Thoracic aorta (tissue), 2 donors: Measurements from ENCODE around the gene WHRN. TPM values are rescaled to one million over a fixed set of nuclear protein-coding genes. Genes with fewer than 3 reads are reported as not detected.

ENCODE experiments used
- ATAC-seq: fragments of 150-250 bp; one replicate; pipeline ENCODE4 v1.8.0; 2017; ENCODE audit warnings: low read depth; ENCODE audit not compliant: insufficient number of reproducible peaks, low FRiP score
- DNase-seq: peaks from one replicate; pipeline ENCODE4 v3.0.0-alpha.2; 2020; ENCODE audit warnings: low spot score
- H3K27ac ChIP-seq, 2 donors: fragments of 200-600 bp; sonication (generic); 1 replicate in 1 of 2; 2 replicates in 1 of 2; pipeline ENCODE4 v1.5.1; 2016; ENCODE audit warnings: mild to moderate bottlenecking in 2 of 2, moderate library complexity in 2 of 2
- H3K27me3 ChIP-seq: fragments of 200-600 bp; sonication (generic); replicated peaks from 2 replicates; pipeline ENCODE4 v1.6.0; 2016; ENCODE audit warnings: mild to moderate bottlenecking; ENCODE audit not compliant: insufficient read depth
- H3K36me3 ChIP-seq: fragments of 200-600 bp; sonication (generic); one replicate; pipeline ENCODE4 v1.5.1; 2016
- H3K4me1 ChIP-seq, 2 donors: fragments of 200-600 bp; sonication (generic); 1 replicate in 1 of 2; 2 replicates in 1 of 2; pipeline versions ENCODE4 v1.5.1 to v1.6.0; 2016; ENCODE audit warnings: low read depth in 2 of 2, mild to moderate bottlenecking in 1 of 2; ENCODE audit not compliant: control insufficient read depth in 1 of 2
- H3K4me3 ChIP-seq: fragments of 200-600 bp; sonication (generic); 2 replicates; pipeline ENCODE4 v1.5.1; 2016; ENCODE audit warnings: mild to moderate bottlenecking
- H3K9me3 ChIP-seq: fragments of 200-600 bp; sonication (generic); 2 replicates; pipeline ENCODE4 v1.5.1; 2016
- CTCF ChIP-seq: fragments of 200-600 bp; sonication (generic); IDR thresholded peaks from one replicate; pipeline ENCODE4 v1.5.1; 2019; ENCODE audit warnings: antibody characterized with exemption
- total RNA-seq, 2 donors: library from RNA; depleted of rRNA; stranded (reverse); fragments of >200 nt; gene quantifications; one replicate each; pipeline versions ENCODE4 v1.1.0 to v1.2.3, GENCODE V29; 2016

Gene WHRN
- total RNA-seq, 2 donors from 2014 or later, result 4.1 to 5.1 TPM

- ATAC-seq (no peak), DNase-seq (no peak)
- peak overlapping the region; percentile 90 for H3K4me3 ChIP-seq
- H3K27me3 ChIP-seq, result no peaks in the 10 kb centered on the region
- H3K36me3 ChIP-seq, result no peaks in the 10 kb centered on the region
- no peak for TF ChIP-seq CTCF
- no peaks in the 10 kb centered on the region for H3K9me3 ChIP-seq
- peaks cover 15 to 63% of the 10 kb centered on the region in 2 donors for H3K4me1 ChIP-seq
- peak overlapping the region; percentile 73 to 84 for H3K27ac ChIP-seq
Measured at GRCh38 chr9:114396558-114397218, 108.6 kb downstream of the WHRN start.

GRCh38 chr9:114395768-114396167 is 109.5 kb downstream of the WHRN start:
- H3K27ac ChIP-seq, result peak overlapping the region; percentile 71 to 84
- TF ChIP-seq CTCF, result no peak
- no peaks in the 10 kb centered on the region for H3K36me3 ChIP-seq
- no peaks in the 10 kb centered on the region for H3K27me3 ChIP-seq
- H3K9me3 ChIP-seq, result no peaks in the 10 kb centered on the region
- no peak for ATAC-seq
- peaks cover 15 to 63% of the 10 kb centered on the region in 2 donors for H3K4me1 ChIP-seq
- H3K4me3 ChIP-seq, result no peak overlapping the region
- no peak for DNase-seq

GRCh38 chr9:114395334-114395617 is 110.0 kb downstream of the WHRN start:
- H3K9me3 ChIP-seq, result no peaks in the 10 kb centered on the region

GRCh38 chr9:114394523-114395333 is 110.5 kb downstream of the WHRN start:
- Histone ChIP-seq H3K4me1 (peaks cover 24 to 74% of the 10 kb centered on the region in 2 donors), H3K4me3 (no peak overlapping the region), H3K9me3 (no peaks in the 10 kb centered on the region), H3K27me3 (no peaks in the 10 kb centered on the region), H3K27ac (peak overlapping the region; percentile 71 to 84), H3K36me3 (no peaks in the 10 kb centered on the region)
- TF ChIP-seq CTCF, result no peak
- DNase-seq (no peak), ATAC-seq (no peak)

More at GRCh38 chr9:114395334-114395617, 110.0 kb downstream of the WHRN start:
- no peak for TF ChIP-seq CTCF
- Histone ChIP-seq H3K4me1 (peaks cover 20 to 68% of the 10 kb centered on the region in 2 donors), H3K27me3 (no peaks in the 10 kb centered on the region), H3K36me3 (no peaks in the 10 kb centered on the region), H3K27ac (peak overlapping the region; percentile 71 to 84), H3K4me3 (no peak overlapping the region)
- DNase-seq (no peak), ATAC-seq (no peak)

GRCh38 chr9:114392749-114393112 is 112.5 kb downstream of the WHRN start:
- Histone ChIP-seq H3K4me1 (peaks cover 31 to 87% of the 10 kb centered on the region in 2 donors), H3K36me3 (no peaks in the 10 kb centered on the region), H3K27ac (peak overlapping the region; percentile 67 to 76), H3K27me3 (no peaks in the 10 kb centered on the region), H3K9me3 (no peaks in the 10 kb centered on the region), H3K4me3 (no peak overlapping the region)
- no peak for DNase-seq
- no peak for ATAC-seq
- TF ChIP-seq CTCF, result no peak
